ENCODE data around the gene NUP214.
"Not testable (repeated sequence)": the region's sequence is repeated elsewhere in the genome, so short reads cannot be mapped to it uniquely, and the experiment has no call there.

Gene NUP214

GRCh38 chr9:131203431-131204218 lies 78.2 kb downstream of the NUP214 start:
- DNase-seq: no peak

GRCh38 chr9:131204285-131204684 lies 78.9 kb downstream of the NUP214 start:
- DNase-seq: no peak

DNA sequence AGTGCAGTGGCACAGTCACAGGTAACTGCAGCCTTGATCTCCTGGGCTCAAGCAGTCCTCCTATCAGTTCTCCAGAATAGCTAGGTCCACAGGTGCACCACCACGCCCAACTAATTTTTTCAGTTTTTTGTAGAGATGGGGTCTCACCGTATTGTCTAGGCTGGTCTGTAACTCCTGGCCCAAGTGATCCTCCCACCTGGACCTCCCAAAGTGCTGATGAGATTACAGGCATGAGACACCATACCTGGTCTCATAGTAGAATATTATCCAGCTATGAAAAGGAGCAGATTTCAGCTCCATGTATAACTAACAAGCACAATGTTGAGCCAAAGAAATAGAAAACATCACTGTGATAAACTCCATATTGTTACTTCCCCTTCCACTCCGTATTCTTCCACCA lies 81.1 kb downstream of the NUP214 start:
- no peak for DNase-seq

GRCh38 chr9:131211920-131212319 lies 86.5 kb downstream of the NUP214 start:
- not testable (repeated sequence) for DNase-seq

GRCh38 chr9:131214286-131214856 lies 89.0 kb downstream of the NUP214 start:
- DNase-seq: no peak

GRCh38 chr9:131214876-131215275 lies 89.5 kb downstream of the NUP214 start:
- DNase-seq: no peak

- no peak for DNase-seq
Observed at GRCh38 chr9:131216806-131217205, 91.4 kb downstream of the NUP214 start.

DNA sequence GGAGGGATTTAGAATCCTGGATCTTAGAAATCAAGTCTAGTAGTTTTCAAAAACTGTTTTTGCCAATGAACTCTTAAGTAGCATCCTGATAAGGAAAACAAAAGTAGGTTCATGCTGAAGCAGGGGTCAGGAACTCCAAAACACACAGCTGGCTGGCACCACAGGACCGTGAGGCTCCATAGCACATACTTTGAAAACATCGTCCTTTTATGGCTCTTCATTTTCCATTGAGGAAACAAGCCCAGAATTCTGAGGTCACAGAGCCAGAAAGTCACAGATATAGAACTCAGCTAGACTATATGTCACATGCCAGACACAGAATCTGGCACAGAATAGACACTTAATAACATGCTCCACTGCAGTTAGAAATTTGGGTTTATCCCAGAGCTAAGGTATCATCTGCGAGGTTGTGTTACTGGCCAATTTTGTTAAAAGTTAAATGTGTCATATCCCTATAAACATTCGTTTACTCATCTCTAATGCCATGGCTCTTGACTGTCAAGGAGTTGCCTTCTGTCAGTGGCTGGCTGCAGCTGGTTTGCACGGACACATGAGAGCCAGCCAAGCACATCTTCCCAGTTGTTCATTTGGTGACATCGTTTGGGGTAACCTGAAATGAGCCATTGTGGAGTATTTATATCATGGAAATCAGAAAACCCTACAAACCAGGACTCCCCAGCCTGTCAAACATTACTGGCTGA lies 92.1 kb downstream of the NUP214 start:
- no peak for DNase-seq

GRCh38 chr9:131218370-131218769 lies 93.0 kb downstream of the NUP214 start:
- no peak for DNase-seq

DNA sequence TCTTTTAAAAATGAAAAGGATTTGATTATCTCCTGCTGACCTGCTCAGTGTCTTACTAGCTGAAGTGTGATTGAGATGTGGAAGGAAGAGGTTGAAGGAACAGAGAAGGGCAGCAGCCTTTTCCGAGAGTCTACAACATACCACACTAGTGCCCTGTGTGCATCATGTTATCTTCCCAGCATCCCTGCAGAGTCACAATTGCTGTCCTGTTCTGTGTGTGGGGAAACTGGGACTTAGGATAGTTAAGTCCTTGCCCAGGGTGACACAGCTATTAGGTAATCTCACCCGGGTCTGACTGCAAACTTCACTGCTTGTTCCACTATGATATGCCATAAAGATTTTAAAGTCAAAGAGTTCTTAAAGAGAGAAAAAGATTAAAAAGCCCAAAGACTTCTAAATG lies 95.1 kb downstream of the NUP214 start:
- DNase-seq: no peak

- no peak for DNase-seq
Observed at GRCh38 chr9:131222460-131222859, 97.1 kb downstream of the NUP214 start.

GRCh38 chr9:131226226-131226625 lies 100.8 kb downstream of the NUP214 start:
- no peak for DNase-seq

DNA sequence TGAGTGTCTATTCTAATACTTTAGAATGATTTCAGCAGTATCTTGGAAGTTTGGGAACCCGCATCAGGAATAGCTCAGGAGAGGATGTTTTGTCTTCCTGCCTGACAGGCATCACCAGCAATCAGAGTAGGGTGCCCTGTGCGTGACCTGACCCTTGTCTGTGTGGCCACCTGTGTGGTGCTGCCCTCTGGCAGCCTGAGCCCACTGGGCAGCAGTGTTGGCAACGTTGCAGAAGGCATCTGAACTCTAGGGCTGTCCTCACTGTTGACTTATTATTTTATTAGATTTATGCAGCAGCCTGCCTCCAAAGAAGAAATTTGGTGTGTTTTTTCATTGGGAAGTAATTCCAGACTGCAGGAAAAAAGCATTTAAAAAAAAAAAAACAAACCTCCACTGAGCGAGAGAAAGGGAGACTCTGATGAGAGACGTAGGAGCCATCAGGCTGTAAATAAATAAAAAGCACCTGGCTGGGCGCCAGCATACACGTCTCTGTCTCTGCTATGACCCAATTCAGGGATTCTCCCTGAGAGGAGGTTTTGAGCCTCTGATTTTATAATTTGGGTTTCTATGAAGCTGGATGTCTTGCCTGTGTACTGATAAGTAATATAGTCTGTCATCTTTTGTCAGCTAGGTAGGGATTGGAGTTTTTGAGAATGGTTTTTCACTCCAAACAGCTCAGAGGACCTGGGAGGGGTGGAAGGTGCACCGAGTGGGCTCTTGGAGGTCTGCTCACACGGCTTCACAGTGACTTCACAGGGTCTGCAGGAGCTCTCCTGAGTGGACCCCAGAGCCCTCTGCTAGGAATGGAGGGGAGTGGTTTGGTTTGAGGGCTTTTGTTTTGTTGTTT lies 101.9 kb downstream of the NUP214 start:
- DNase-seq: no peak

GRCh38 chr9:131227959-131228460 lies 102.6 kb downstream of the NUP214 start:
- DNase-seq: no peak

DNA sequence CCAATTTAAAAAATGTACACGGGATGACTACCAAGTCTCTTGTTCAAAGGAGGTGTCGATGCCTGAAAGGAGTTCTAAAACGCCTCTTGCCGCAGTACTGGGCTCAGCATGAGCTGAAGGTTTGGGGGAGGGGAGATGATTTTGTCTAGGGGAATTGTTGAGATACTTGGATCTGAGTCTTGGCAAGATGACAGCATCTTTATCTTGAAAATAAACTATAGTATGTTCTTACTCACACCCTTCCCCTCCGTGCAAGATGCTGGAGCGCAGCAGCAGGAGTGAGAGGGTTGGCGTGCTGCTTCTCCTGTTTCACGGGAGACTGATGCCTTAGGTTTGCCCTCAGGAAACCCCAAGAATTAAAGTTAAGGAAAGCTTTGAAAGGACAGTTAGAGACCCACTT lies 103.6 kb downstream of the NUP214 start:
- no peak for DNase-seq

DNA sequence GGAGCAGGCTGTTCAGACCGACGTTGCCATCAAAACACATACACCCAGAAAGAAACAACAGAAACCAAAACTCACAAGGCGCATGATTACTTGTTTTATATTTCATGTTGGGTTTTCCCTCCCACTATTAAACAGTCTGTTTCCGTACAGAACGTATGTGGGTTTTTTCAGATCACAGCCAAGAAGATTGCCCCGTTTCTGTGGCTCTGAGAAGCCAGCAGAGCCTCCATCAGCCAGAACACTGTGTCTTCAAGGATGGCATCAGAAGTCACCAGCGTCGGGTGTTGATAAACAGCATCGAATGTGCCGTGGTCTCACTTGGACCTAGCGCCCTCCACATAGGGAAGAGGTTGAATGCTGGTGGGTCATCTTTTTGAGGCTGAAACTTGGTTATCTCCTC lies 108.2 kb downstream of the NUP214 start:
- DNase-seq: no peak

DNA sequence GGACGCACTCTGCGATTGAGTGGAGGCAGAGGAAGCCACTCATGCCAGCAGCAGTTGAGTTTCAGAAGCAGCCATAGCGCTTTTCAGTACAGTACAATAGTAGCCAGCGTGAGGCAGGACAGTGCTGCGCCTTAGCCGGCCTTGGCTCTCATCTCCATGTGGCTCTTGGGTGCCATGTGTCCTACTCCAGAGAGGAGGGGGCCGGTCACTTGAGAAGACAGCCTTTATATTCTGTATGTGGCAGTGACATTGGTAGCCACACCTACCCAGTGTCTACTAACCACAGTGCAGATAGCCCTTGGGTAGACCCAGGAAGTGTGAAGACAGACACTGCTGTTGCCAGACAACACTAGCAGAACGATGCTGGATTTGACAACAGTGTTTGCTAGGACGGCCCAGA lies 108.6 kb downstream of the NUP214 start:
- DNase-seq: no peak

GRCh38 chr9:131234799-131235479 lies 109.6 kb downstream of the NUP214 start:
- DNase-seq: no peak

GRCh38 chr9:131235480-131235851 lies 110.1 kb downstream of the NUP214 start:
- no peak for DNase-seq

- DNase-seq: no peak
Observed at GRCh38 chr9:131236161-131236560, 110.8 kb downstream of the NUP214 start.

DNA sequence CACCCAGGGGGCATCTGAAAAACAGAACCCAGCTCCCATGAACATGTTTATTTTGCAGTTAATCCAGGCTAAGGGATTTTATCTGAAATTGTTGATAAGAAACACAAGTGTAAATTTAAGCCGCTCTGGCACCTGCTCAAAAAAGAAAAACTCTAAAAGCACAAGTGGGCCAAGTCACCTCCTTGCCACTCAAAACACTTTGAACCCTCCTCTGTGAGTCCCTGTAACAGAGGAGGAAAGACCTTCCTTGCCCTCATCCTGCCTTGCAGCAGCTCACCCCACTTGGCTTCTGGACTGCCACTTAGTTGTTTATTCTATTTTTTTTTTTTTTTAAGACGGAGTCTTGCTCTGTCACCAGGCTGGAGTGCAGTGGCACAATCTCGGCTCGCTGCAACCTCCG lies 111.4 kb downstream of the NUP214 start:
- no peak for DNase-seq

DNA sequence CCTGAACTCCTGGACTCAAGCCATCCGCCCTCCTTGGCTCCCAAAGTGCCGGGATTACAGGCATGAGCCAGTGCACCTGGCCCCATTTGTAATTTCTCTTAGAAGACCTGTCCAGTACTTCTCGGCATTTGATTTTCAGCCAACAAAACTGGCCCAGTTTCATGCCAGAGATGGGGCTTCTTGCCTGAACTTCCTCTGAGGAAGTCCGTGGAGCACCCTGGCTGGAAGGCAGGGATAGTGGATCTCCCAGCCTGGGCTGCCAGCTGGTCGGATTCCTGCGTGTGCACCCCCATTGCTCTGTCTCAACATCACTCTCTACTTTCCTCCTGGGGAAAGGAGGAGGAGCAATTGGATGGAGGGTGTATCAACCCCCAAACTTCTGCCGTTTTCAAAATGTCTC lies 111.9 kb downstream of the NUP214 start:
- no peak for DNase-seq

Measured in stimulated activated CD4-positive, alpha-beta T cell treated with anti-CD3 and anti-CD28 coated beads, Interleukin-12 subunit alpha, Interleukin-12 subunit beta, amount 100 ng/mL, for 4 hours (primary cell).